Measurements from ENCODE around the gene CDX1. TPM values are rescaled to one million over a fixed set of nuclear protein-coding genes. Genes with fewer than 3 reads are reported as not detected.

The CDX1 gene
- total RNA-seq, 1 donor from 2014 or later, result not detected

DNA sequence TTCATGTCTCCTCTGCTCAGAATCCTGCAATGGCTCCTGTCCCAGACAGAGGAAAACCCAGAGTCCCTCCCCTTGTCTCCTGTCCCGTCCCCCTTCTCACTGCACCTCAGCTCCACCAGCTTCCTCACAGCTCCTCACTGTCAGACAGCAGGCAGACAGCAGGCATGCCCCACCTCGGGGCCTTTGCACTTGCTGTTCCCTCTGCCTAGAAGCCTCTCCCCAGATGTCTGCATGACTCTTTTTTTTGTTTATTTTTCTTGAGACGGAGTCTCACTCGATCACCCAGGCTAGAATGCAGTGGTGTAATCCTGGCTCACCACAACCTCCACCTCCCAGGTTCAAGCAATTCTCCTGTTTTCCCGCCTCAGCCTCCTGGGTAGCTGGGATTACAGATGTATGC lies 14.4 kb downstream of the CDX1 start:
- Histone ChIP-seq H3K79me2 (ENCODE audit: low read depth) (no peaks in the 10 kb centered on the region), H3F3A (ENCODE audit: low read depth) (no peaks in the 10 kb centered on the region), H3K4me3 (no peak overlapping the region), H3K9ac (no peak overlapping the region), H2AFZ (replicated peaks) (no peak overlapping the region), H3K4me2 (no peak overlapping the region), H3K27me3 (peaks cover 8% of the 10 kb centered on the region), H3K27ac (no peak overlapping the region), H3K36me3 (no peaks in the 10 kb centered on the region), H4K20me1 (ENCODE audit: low read depth) (no peaks in the 10 kb centered on the region), H3K4me1 (peaks cover 9% of the 10 kb centered on the region), H3K9me3 (ENCODE audit: low read depth) (no peaks in the 10 kb centered on the region)
- H3K9me3 Mint-ChIP-seq, result peaks cover 2% of the 10 kb centered on the region
- peak overlapping the region; percentile 88 for H3K27ac Mint-ChIP-seq
- TF ChIP-seq EZH2phosphoT487 (IDR thresholded peaks at IDR 0.05) (no peak), EZH2 (IDR thresholded peaks at IDR 0.05) (no peak)
- TF ChIP-seq, protein P1, sequence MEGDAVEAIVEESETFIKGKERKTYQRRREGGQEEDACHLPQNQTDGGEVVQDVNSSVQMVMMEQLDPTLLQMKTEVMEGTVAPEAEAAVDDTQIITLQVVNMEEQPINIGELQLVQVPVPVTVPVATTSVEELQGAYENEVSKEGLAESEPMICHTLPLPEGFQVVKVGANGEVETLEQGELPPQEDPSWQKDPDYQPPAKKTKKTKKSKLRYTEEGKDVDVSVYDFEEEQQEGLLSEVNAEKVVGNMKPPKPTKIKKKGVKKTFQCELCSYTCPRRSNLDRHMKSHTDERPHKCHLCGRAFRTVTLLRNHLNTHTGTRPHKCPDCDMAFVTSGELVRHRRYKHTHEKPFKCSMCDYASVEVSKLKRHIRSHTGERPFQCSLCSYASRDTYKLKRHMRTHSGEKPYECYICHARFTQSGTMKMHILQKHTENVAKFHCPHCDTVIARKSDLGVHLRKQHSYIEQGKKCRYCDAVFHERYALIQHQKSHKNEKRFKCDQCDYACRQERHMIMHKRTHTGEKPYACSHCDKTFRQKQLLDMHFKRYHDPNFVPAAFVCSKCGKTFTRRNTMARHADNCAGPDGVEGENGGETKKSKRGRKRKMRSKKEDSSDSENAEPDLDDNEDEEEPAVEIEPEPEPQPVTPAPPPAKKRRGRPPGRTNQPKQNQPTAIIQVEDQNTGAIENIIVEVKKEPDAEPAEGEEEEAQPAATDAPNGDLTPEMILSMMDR (IDR thresholded peaks at IDR 0.05), result no peak
- H3K36me3 Mint-ChIP-seq, result no peaks in the 10 kb centered on the region
- H3K4me1 Mint-ChIP-seq, result peaks cover 27% of the 10 kb centered on the region
- peaks cover 9% of the 10 kb centered on the region for H3K27me3 Mint-ChIP-seq (ENCODE audit: insufficient read depth, low read depth)
- peak overlapping the region; percentile 12 for H3K4me3 Mint-ChIP-seq
- no peak for DNase-seq (ENCODE audit: low spot score)

DNA sequence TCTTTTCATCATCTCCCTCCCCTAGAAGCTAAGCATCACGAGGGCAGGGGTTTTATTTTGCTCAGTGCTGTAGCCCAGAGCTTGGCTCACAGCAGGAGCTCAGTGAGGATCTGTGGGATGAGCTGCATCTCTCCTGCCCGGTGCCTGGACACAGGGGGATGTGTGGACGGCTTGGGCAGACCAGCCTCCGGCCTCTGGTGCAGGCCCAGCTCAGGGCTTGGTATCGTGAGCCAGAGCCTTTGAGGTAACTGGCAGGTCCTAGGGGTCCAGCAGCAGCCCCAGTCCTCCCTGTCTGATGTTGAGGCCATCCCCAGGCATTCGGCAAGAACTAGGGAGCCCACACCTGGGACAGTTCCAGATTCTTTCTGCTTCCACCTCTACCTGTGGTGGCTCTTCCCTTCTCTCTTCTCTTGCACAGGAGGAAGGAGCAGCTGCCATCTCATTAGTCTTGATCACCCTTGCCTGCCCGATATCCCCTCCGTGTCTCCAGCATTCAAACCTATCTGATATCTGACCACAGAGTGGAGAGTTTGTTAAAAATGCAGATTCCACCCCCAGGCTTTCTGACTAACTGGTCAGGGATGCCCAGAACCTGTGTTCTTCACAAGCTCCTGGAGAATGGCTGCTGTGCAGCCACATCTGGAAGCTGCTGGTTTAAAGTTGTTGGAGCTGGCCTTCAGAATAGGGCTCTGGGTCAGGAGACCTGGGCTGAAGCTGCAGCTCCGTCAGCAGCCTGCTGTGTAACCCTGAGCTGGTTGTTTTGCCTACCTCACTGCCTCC lies 15.4 kb downstream of the CDX1 start:
- Histone ChIP-seq H3K36me3 (no peaks in the 10 kb centered on the region), H3K4me1 (peaks cover 11% of the 10 kb centered on the region), H4K20me1 (ENCODE audit: low read depth) (no peaks in the 10 kb centered on the region), H3K4me2 (no peak overlapping the region), H3K9ac (no peak overlapping the region), H3K9me3 (ENCODE audit: low read depth) (no peaks in the 10 kb centered on the region), H3K79me2 (ENCODE audit: low read depth) (no peaks in the 10 kb centered on the region), H3K4me3 (no peak overlapping the region), H3K27ac (no peak overlapping the region), H2AFZ (replicated peaks) (no peak overlapping the region), H3K27me3 (peaks cover 17% of the 10 kb centered on the region), H3F3A (ENCODE audit: low read depth) (no peaks in the 10 kb centered on the region)
- H3K36me3 Mint-ChIP-seq, result no peaks in the 10 kb centered on the region
- TF ChIP-seq EZH2phosphoT487 (IDR thresholded peaks at IDR 0.05) (no peak), EZH2 (IDR thresholded peaks at IDR 0.05) (no peak)
- TF ChIP-seq, protein P1 (IDR thresholded peaks at IDR 0.05), result no peak
- H3K9me3 Mint-ChIP-seq, result peaks cover 2% of the 10 kb centered on the region
- H3K4me3 Mint-ChIP-seq, result no peak overlapping the region
- peaks cover 28% of the 10 kb centered on the region for H3K4me1 Mint-ChIP-seq
- H3K27ac Mint-ChIP-seq, result peak overlapping the region; percentile 58
- no peak for DNase-seq (ENCODE audit: low spot score)
- H3K27me3 Mint-ChIP-seq (ENCODE audit: insufficient read depth, low read depth), result peaks cover 12% of the 10 kb centered on the region

DNA sequence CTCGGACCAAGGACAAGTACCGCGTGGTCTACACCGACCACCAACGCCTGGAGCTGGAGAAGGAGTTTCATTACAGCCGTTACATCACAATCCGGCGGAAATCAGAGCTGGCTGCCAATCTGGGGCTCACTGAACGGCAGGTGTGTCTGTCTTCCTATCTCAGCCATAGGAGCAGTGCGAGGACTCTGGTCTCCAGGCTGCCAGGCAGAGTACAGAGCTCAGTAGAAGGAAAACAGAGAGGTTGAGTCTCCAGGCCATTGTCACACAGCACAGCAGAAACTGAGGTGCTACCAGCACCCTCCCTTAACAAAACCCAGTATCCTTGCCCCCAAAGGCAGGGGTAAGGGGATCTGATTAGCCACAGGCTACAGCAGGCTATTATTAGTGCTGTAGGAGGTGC lies 16.2 kb downstream of the CDX1 start:
- peaks cover 11% of the 10 kb centered on the region for H3K4me1 ChIP-seq
- H4K20me1 ChIP-seq (ENCODE audit: low read depth), result no peaks in the 10 kb centered on the region
- no peaks in the 10 kb centered on the region for H3F3A ChIP-seq (ENCODE audit: low read depth)
- H3K27me3 Mint-ChIP-seq (ENCODE audit: insufficient read depth, low read depth), result peaks cover 15% of the 10 kb centered on the region
- H3K4me3 ChIP-seq, result no peak overlapping the region
- no peaks in the 10 kb centered on the region for H3K9me3 ChIP-seq (ENCODE audit: low read depth)
- no peak overlapping the region for H2AFZ ChIP-seq (replicated peaks)
- H3K36me3 Mint-ChIP-seq, result no peaks in the 10 kb centered on the region
- TF ChIP-seq EZH2phosphoT487 (IDR thresholded peaks at IDR 0.05), result no peak
- TF ChIP-seq, protein P1 (IDR thresholded peaks at IDR 0.05), result no peak
- H3K4me3 Mint-ChIP-seq, result no peak overlapping the region
- H3K9me3 Mint-ChIP-seq, result peaks cover 2% of the 10 kb centered on the region
- H3K79me2 ChIP-seq (ENCODE audit: low read depth), result no peaks in the 10 kb centered on the region
- no peak overlapping the region for H3K27ac ChIP-seq
- H3K36me3 ChIP-seq, result no peaks in the 10 kb centered on the region
- DNase-seq (ENCODE audit: low spot score), result no peak
- no peak overlapping the region for H3K4me2 ChIP-seq
- H3K4me1 Mint-ChIP-seq, result peaks cover 28% of the 10 kb centered on the region
- peaks cover 25% of the 10 kb centered on the region for H3K27me3 ChIP-seq
- peak overlapping the region; percentile 69 for H3K27ac Mint-ChIP-seq
- H3K9ac ChIP-seq, result no peak overlapping the region

Measured in neural progenitor cell (in vitro differentiated cells).